Thymus (tissue), 11 donors: ENCODE results near the gene SLC40A1. TPM values are rescaled to one million over a fixed set of nuclear protein-coding genes. Genes with fewer than 3 reads are reported as not detected.

Experiments
- DNase-seq, 9 donors: peaks; one replicate each; pipeline ENCODE4 v3.0.0-alpha.2; 2013; ENCODE audit warnings: low spot score in 9 of 9, low read depth in 6 of 9, missing footprints in 1 of 9
- H3K27ac ChIP-seq, 2 donors: one replicate each; pipeline ENCODE4 v1.5.1; 2013; ENCODE audit warnings: control low read depth in 1 of 2, low read depth in 1 of 2, low read length in 1 of 2, mild to moderate bottlenecking in 1 of 2, moderate library complexity in 1 of 2
- H3K27me3 ChIP-seq, 2 donors: one replicate each; pipeline ENCODE4 v1.5.1; 2013; ENCODE audit warnings: low read length in 1 of 2; ENCODE audit not compliant: control insufficient read depth in 2 of 2, insufficient read depth in 1 of 2
- H3K36me3 ChIP-seq, 2 donors: one replicate each; pipeline ENCODE4 v1.5.1; 2013; ENCODE audit warnings: low read length in 1 of 2, mild to moderate bottlenecking in 1 of 2, moderate library complexity in 1 of 2; ENCODE audit not compliant: control insufficient read depth in 2 of 2, insufficient read depth in 2 of 2
- H3K4me1 ChIP-seq, 2 donors: one replicate each; pipeline ENCODE4 v1.5.1; 2013; ENCODE audit warnings: low read length in 2 of 2; ENCODE audit not compliant: control insufficient read depth in 2 of 2, insufficient read depth in 2 of 2
- H3K4me3 ChIP-seq, 2 donors: one replicate each; pipeline ENCODE4 v1.5.1; 2013; ENCODE audit warnings: low read length in 2 of 2, control low read depth in 1 of 2, mild to moderate bottlenecking in 1 of 2
- H3K9me3 ChIP-seq, 2 donors: one replicate each; pipeline ENCODE4 v1.5.1; 2013; ENCODE audit warnings: low read length in 1 of 2, mild to moderate bottlenecking in 1 of 2; ENCODE audit not compliant: control insufficient read depth in 2 of 2, insufficient read depth in 1 of 2
- WGBS: extraction: QIAGEN DNeasy Blood & Tissue Kit; methylation state at CpG from one replicate; pipeline ENCODE4 v1.1.7; 2013; 5-methylcytosine and 5-hydroxymethylcytosine counted together
- polyA plus RNA-seq: library from polyadenylated mRNA; stranded (reverse); fragments of 200-250 nt; gene quantifications from one replicate; pipeline ENCODE4 v1.2.3, GENCODE V29; 2013
- total RNA-seq: library from RNA; stranded (reverse); fragments of 120-200 nt; gene quantifications from one replicate; pipeline ENCODE4 v1.2.4, GENCODE V29; 2013
- donor health status: healthy.

SLC40A1 gene
- total and polyA plus RNA-seq, 2 donors, result 53.1 to 75.3 TPM

GRCh38 chr2:189549449-189549832 is 31.1 kb downstream of the SLC40A1 start:
- H3K27ac ChIP-seq, result no peak overlapping the region

GRCh38 chr2:189548666-189549448 is 31.7 kb downstream of the SLC40A1 start:
- no peaks in the 10 kb centered on the region for H3K9me3 ChIP-seq
- no peaks in the 10 kb centered on the region for H3K36me3 ChIP-seq
- no peaks in the 10 kb centered on the region for H3K27me3 ChIP-seq
- H3K4me3 ChIP-seq, result no peak overlapping the region
- no peak for DNase-seq
- H3K27ac ChIP-seq, result no peak overlapping the region
- H3K4me1 ChIP-seq, result no peaks in the 10 kb centered on the region
- WGBS, result 60% methylated on average over 2 of the region's 2 CpGs

More at GRCh38 chr2:189549449-189549832, 31.1 kb downstream of the SLC40A1 start:
- 91% methylated on average over 2 of the region's 2 CpGs for WGBS
- H3K4me1 ChIP-seq, result no peaks in the 10 kb centered on the region
- no peaks in the 10 kb centered on the region for H3K9me3 ChIP-seq
- H3K36me3 ChIP-seq, result no peaks in the 10 kb centered on the region
- DNase-seq, result no peak
- no peaks in the 10 kb centered on the region for H3K27me3 ChIP-seq
- H3K4me3 ChIP-seq, result no peak overlapping the region

GRCh38 chr2:189545418-189545817 is 35.2 kb downstream of the SLC40A1 start:
- Histone ChIP-seq H3K4me3 (no peak overlapping the region), H3K27me3 (no peaks in the 10 kb centered on the region), H3K36me3 (no peaks in the 10 kb centered on the region), H3K9me3 (no peaks in the 10 kb centered on the region), H3K4me1 (no peaks in the 10 kb centered on the region), H3K27ac (no peak overlapping the region)
- 54% methylated on average over 1 of the region's 1 CpG for WGBS
- no peak for DNase-seq

GRCh38 chr2:189544318-189545042 is 36.1 kb downstream of the SLC40A1 start:
- WGBS, result 97% methylated on average over 5 of the region's 5 CpGs
- Histone ChIP-seq H3K9me3 (no peaks in the 10 kb centered on the region), H3K27ac (no peak overlapping the region), H3K27me3 (no peaks in the 10 kb centered on the region), H3K4me1 (no peaks in the 10 kb centered on the region), H3K4me3 (no peak overlapping the region), H3K36me3 (no peaks in the 10 kb centered on the region)
- no peak for DNase-seq

- Histone ChIP-seq H3K4me3 (no peak overlapping the region), H3K27me3 (no peaks in the 10 kb centered on the region), H3K4me1 (no peaks in the 10 kb centered on the region), H3K36me3 (no peaks in the 10 kb centered on the region), H3K9me3 (no peaks in the 10 kb centered on the region), H3K27ac (no peak overlapping the region)
- DNase-seq, result no peak
- WGBS, result 93% methylated on average over 1 of the region's 1 CpG
These were observed 37.2 kb downstream of the SLC40A1 start for GRCh38 chr2:189543367-189543766.

GRCh38 chr2:189542145-189542882 is 38.3 kb downstream of the SLC40A1 start:
- DNase-seq, result no peak
- no peaks in the 10 kb centered on the region for H3K27me3 ChIP-seq
- no peak overlapping the region for H3K4me3 ChIP-seq
- H3K27ac ChIP-seq, result no peak overlapping the region
- H3K36me3 ChIP-seq, result no peaks in the 10 kb centered on the region
- no peaks in the 10 kb centered on the region for H3K9me3 ChIP-seq
- no peaks in the 10 kb centered on the region for H3K4me1 ChIP-seq
- WGBS, result 97% methylated on average over 6 of the region's 6 CpGs

GRCh38 chr2:189541591-189541990 is 39.0 kb downstream of the SLC40A1 start:
- H3K27ac ChIP-seq, result no peak overlapping the region
- H3K27me3 ChIP-seq, result no peaks in the 10 kb centered on the region
- H3K4me1 ChIP-seq, result no peaks in the 10 kb centered on the region
- H3K9me3 ChIP-seq, result no peaks in the 10 kb centered on the region
- DNase-seq, result no peak
- 97% methylated on average over 5 of the region's 5 CpGs for WGBS
- no peaks in the 10 kb centered on the region for H3K36me3 ChIP-seq
- no peak overlapping the region for H3K4me3 ChIP-seq

- no peaks in the 10 kb centered on the region for H3K27me3 ChIP-seq
- no peaks in the 10 kb centered on the region for H3K4me1 ChIP-seq
- H3K36me3 ChIP-seq, result no peaks in the 10 kb centered on the region
- no peak for DNase-seq
- H3K27ac ChIP-seq, result no peak overlapping the region
- H3K4me3 ChIP-seq, result no peak overlapping the region
- no peaks in the 10 kb centered on the region for H3K9me3 ChIP-seq
- 100% methylated on average over 1 of the region's 1 CpG for WGBS
These were observed 40.0 kb downstream of the SLC40A1 start for GRCh38 chr2:189540551-189540950.

- Histone ChIP-seq H3K27ac (no peak overlapping the region), H3K36me3 (no peaks in the 10 kb centered on the region), H3K4me3 (no peak overlapping the region), H3K4me1 (no peaks in the 10 kb centered on the region), H3K9me3 (no peaks in the 10 kb centered on the region), H3K27me3 (no peaks in the 10 kb centered on the region)
- DNase-seq, result no peak
- 48% methylated on average over 1 of the region's 1 CpG for WGBS
These were observed 42.2 kb downstream of the SLC40A1 start for GRCh38 chr2:189538402-189538801.
